ENCODE measurements around the gene ALKBH7. TPM values are rescaled to one million over a fixed set of nuclear protein-coding genes. Genes with fewer than 3 reads are reported as not detected.
"Not testable (repeated sequence)": the region's sequence is repeated elsewhere in the genome, so short reads cannot be mapped to it uniquely, and the experiment has no call there.

The ALKBH7 gene, protein sequence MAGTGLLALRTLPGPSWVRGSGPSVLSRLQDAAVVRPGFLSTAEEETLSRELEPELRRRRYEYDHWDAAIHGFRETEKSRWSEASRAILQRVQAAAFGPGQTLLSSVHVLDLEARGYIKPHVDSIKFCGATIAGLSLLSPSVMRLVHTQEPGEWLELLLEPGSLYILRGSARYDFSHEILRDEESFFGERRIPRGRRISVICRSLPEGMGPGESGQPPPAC
- 45.7 TPM for total RNA-seq
- long read RNA-seq, transcript ALKBH7-201 (4 exons, 1,332 nt) = major isoform, 31 of 34 reads
- long read RNA-seq, partial matches to known transcripts = 3 of 34 reads
- long read RNA-seq, other reads (novel, unspliced or antisense) = 0 of 34 reads

DNA sequence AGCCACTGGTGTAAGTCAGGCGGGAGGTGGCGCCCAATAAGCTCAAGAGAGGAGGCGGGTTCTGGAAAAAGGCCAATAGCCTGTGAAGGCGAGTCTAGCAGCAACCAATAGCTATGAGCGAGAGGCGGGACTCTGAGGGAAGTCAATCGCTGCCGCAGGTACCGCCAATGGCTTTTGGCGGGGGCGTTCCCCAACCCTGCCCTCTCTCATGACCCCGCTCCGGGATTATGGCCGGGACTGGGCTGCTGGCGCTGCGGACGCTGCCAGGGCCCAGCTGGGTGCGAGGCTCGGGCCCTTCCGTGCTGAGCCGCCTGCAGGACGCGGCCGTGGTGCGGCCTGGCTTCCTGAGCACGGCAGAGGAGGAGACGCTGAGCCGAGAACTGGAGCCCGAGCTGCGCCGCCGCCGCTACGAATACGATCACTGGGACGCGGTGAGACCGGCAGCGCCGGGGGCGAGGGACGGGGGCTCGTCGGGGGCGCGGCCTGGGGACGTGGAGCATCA, at the start of gene ALKBH7:
TSS of gene ALKBH7 (plus strand) at position 201 of the 502 bp plus-strand sequence. CDS start at position 228, 27 bp downstream.
- DNase-seq (ENCODE audit: low spot score) = peak; percentile 96

DNA sequence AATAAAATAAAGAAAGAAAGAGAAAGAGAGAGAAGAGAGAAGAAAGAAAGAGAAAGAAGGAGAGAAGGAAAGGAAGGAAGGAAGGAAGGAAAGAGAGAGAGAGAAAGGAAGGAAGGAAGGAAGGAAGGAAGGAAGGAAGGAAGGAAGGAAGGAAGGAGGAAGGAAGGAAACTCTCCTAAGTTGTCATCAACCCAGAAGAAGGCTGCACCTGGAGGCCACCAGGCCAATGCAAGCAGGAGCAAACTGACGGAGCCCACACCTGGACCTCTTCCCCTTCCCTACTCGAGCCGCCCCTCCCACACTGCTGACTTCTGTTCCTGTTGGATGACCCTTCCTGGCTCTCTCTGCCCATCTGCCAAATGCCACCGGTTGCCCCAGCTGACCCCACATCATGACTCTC, 47.8 kb upstream of the ALKBH7 start:
- DNase-seq (ENCODE audit: low spot score) = no peak

DNA sequence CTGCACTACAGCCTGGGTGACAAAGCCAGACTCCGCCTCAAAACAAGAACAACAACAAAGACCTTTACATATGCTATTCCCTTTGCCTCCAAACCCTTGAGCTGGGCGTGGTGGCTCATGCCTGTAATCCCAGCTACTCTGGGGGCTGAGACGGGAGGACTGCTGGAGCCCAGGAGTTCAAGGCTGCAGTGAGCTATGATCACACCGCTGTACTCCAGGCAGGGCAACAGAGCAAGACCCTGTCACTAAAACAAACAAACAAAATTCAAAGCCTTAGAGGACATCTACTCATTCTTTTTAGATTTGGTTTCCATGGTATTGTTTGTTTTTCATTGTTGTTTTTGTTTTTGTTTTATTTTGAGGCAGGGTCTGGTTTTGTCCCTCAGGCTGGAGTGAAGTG, 47.0 kb upstream of the ALKBH7 start:
- no peak for DNase-seq (ENCODE audit: low spot score)

DNA sequence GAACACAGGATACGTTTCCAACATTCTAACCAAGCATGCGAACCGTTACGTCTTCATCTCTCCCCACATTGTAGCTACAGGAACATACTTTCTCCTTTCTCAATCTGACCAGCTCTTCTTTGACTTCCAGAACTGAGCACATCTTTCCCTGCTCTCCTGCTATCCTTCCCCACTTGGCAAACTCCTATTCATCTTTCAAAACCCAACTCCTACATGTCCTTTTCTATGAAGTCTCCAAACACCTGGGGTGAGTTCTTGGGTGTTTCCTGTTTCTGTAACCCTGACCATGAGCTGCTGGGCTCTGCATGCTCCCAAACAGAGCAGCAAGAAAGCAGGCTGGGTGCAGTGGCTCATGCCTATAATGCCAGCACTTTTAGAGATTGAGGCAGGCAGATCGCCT, 45.8 kb upstream of the ALKBH7 start:
- no peak for DNase-seq (ENCODE audit: low spot score)

DNA sequence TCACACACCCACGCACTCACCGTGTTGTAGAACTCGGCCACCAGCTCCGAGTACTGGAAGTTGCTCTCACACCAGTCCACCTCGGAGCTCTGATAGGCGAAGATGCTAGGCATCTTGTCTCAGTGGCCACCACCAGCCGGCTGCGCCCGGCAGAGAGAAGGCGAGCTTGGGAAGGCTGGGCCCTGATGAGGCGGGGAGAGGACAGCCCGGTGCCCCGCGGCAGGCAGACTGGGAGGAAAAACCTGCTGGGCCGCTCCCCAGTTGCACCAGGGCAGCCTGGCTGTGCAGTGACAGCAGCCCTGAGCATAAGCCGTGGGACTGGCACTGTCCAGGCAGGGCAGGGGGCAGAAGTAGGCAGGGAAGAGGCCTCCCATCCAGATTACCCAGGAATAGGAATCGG, 39.2 kb upstream of the ALKBH7 start, which contains the start of gene ACER1:
TSS of gene ACER1 (minus strand) at position 174 of the 400 bp plus-strand sequence. CDS start at position 113, 61 bp downstream.
- no peak for DNase-seq (ENCODE audit: low spot score)

DNA sequence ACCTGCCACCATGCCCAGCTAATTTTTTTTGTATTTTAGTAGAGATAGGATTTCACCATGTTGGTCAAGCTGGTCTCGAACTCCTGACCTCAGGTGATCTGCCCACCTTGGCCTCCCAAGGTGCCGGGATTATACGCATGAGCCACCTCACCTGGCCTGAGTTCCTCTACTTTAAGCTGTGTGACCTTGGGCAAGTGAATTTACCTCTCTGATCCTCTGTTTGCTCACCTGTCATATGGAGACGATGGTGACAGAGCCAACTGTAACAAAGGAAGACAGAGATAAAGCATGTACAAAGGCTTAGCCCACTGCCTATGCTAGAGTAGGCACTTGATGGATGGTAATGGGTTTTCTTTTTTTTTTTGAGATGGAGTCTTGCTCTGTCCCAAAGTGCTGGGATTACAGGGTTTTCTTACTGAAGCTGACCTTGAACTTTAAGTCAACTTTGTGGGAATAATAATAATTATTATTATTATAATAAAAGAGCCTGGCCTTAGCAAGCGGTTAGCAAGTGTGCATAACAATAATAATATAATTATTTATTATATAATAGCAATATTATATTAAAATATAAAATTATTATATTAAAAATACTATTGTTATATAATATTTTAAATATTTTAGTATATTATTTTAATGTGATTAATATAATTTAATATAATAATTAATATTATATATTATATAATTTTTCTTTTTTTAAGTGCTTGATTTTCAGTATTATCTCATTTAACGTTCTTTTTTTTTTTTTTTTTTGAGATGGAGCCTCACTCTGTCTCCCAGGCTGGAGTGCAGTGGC, 37.9 kb upstream of the ALKBH7 start:
- DNase-seq (ENCODE audit: low spot score) = no peak

DNA sequence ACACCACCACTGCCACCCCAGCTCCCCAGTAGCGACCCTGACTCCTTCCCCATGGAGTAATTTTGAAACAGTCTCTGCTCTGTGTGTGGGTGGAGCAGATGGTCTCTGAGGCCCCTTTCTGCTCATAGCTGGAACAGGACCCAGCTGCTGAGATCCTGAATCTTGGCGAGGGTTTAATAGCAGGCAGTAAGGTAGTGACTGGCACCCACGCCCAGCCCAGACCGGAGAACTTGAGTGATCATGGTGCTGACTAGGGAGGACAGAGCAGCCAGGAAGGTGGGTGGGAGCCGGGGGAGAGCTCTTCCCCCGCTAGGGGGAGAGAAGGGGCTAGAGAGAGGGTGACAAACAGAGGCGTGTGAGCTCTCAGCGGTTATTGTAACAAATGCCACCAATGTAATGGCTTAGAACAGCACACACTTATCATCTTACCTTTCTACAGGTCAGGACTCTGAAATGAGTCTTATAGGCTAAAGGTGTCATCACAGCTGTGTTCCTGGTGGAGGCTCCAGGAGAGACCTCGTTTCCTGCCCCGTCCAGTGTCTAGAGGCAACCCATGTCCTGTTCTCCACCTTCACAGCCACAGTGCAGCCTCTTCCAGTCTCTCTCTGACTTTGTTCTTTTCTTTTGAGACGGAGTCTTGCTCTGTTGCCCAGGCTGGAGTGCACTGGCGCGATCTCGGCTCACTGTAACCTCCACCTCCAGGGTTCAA, 31.9 kb upstream of the ALKBH7 start:
- DNase-seq (ENCODE audit: low spot score) = no peak

DNA sequence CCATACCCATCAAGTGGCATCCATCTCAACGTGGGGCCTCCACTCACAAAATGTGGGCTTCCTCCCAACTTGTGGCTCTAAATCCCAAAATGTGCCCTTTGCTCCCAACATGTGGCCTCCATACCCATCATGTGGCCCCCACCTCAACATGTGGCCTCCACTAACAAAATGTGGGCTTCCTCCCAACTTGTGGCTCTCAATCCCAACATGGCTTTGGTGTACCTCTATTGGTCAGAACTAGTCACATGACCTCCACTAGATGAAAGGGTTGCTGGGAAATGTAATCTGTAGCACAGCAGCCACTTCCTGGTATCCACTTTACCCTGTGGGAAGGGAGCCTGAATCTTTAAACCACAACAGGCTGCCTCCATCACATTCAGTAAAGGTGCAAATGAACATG, 29.1 kb upstream of the ALKBH7 start:
- no peak for DNase-seq (ENCODE audit: low spot score)

DNA sequence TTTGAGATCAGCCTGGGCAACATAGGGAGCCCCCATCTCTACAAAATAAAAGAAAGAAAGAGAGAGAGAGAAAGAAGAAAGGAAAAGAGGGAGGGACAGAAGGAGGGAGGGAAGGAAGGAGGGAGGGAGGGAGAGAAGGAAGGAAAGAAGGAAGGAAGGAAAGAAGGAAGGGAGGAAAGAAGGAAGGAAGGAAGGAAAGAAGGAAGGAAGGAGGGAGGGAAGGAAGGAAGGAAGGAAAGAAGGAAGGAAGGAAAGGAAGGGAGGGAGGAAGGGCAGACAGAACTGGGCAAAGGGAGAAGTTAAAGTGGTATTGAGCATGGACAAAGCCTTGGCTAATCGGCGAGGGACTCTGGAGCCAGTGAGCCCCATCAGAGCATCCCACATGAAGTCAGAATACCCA, 23.3 kb upstream of the ALKBH7 start:
- DNase-seq (ENCODE audit: low spot score) = not testable (repeated sequence)

DNA sequence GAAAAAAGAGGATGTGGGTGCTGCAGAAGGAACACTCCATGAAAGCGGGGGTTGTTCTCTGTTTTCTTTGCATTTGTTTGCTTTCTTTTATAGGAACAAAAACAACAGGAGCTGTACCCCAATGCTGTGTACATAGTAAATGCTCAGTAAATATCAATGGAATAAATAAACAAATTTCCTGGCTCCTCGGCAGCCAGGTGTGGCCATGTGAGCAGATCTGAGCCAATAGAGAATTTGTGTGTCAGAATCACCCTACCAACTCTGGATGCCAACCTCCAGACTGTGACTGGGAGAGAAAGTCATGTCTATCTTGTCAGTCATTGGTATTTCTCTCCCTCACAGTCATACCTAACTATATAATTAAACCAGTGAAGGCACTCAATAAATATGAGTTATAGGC, 21.9 kb upstream of the ALKBH7 start:
- DNase-seq (ENCODE audit: low spot score) = no peak

DNA sequence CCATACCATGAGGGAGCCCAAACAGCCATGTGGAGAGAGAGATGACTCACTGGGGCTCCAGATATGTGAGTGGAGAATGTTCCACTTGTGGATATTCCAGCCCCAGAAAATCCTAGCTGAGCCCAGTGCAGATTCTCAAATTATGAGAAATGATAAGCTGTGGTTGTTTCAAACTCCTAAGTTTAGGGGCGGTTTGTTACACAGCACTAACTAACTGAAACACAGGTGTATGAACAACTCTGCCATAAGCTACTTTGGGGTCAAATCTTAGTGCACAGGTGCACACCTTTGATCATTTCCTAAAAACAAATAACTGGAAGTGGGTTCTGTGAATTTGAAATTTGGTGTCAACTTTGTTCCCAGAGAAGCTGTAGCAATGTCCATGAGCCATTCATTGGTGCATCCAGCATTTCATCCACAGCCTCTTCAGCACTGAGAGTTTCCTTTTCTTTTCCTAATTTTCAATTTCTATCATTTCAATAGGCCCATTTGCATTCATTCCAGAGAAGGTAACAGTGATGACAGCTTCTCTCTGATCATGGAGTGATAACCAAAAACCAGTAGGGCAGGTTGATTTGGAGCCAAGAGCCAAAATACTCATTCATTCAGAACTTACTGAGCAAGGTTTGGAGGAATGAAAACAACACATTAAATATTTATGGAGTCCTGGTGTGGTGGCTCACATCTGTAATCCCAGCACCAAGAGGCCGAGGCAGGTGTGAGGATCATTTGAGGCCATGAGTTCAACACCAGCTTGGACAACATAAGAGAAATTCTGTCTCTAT, 20.0 kb upstream of the ALKBH7 start:
- DNase-seq (ENCODE audit: low spot score) = no peak

DNA sequence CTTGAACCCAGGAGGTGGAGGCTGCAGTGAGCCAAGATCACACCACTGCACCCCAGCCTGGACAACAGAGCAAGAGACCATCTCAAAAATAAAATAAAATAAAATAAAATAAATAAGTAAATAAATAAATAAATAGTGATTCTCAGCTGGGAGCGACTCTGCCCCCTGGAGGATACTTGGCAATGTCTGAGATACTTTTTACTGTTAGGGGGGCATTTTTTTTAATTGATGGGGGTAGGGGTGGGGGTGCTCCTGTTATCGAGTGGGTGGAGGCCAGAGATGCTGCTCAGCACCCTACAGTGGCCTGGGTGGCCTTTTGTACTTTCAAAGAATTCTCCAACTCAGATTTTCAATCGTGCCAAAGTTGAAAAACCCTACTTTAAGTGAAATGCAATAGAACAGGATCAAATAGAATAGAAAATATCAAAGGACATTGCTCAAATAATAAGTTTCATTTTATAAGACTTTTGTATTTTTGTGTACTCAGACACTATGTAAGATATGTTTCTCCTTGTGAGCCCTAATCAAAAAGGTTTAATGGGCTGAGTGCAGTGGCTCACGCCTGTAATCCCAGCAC, 18.4 kb upstream of the ALKBH7 start:
- DNase-seq (ENCODE audit: low spot score) = no peak

DNA sequence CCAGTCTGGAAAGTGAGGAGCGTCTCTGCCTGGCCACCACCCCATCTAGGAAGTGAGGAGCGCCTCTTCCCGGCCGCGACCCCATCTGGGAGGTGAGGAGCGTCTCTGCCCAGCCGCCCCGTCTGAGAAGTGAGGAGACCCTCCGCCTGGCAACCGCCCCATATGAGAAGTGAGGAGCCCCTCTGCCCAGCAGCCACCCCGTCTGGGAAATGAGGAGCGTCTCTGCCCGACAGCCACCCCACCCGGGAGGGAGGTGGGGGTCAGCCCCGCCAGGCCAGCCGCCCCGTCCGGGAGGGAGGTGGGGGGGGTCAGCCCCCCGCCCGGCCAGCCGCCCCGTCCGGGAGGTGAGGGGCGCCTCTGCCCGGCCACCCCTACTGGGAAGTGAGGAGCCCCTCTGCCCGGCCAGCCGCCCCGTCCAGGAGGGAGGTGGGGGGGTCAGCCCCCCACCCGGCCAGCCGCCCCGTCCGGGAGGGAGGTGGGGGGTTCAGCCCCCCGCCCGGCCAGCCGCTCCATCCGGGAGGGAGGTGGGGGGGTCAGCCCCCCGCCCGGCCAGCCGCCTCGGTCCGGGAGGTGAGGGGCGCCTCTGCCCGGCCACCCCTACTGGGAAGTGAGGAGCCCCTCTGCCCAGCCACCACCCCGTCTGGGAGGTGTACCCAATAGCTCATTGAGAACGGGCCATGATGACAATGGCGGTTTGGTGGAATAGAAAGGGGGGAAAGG, 17.1 kb upstream of the ALKBH7 start:
- DNase-seq (ENCODE audit: low spot score) = not testable (repeated sequence)

DNA sequence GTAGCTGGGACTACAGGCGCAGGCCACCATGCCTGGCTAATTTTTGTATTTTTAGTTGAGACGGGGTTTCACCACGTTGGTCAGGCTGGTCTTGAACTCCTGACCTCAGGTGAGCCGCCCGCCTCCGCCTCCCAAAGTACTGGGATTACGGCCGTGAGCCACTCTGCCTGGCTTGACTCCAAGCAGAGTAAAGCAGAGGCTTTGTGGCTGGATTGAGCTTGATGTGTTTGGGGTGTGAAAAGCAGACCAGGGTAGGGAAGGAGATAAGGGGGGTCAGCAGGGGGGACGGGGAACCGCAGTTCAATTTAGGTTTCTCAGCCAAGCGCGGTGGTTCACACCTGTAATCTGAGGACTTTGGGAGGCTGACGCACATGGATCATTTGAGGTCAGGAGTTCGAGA, 15.4 kb upstream of the ALKBH7 start:
- no peak for DNase-seq (ENCODE audit: low spot score)

DNA sequence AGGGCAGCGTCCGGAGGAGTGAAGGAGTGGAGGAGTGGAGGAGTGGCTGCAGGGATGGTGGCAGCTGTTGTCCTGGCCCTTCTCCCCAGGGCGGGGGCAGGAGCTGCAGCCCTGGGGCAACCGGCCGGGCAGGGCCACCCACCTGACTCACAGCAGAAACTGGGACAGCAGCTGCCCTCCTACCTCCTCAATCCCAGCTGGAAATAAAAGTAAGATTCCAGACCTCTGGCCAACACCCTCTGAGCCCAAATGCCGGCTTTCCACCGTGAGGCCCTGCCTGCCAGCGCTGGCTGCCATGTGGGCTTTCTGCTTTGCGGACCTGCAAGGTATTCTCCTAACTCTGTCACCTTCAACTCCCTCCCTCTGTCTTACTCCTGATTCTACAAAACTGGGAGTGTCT, 14.6 kb upstream of the ALKBH7 start:
- DNase-seq (ENCODE audit: low spot score) = no peak

DNA sequence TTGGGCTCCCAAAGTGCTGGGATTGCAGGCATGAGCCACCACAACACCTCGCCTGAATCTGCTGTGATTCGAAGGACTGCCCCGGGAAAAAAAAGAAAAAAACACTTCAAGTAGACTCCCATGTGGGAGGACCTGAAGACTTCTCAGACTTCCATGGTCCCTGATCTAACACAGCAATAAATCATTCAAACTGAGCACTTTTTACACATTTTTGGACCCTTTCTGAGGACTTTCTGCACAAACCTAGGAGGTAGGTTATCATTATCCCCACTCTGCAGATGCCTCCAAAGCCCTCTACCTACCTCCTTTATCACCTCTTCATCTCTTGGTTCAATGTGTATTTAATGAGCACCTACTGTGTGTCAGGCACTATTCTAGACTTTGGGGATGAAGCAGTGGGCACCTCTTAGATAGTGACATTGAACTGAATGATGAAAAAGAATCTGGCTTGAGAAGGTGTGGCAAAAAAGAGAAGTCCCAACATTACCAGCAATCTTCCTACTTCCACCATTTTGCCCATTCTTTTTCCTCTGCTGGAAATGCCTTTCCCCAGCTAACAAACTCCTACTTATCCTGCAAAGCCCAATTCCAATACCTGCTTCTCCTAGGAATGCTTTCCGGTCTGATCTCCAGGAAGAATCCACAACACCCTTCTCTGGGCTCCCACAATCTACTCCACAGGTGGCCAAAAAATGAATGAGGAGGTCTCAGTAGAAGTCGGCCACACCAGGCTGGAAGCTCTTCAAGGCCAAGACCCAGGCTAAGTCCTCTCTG, 12.8 kb upstream of the ALKBH7 start:
- no peak for DNase-seq (ENCODE audit: low spot score)

DNA sequence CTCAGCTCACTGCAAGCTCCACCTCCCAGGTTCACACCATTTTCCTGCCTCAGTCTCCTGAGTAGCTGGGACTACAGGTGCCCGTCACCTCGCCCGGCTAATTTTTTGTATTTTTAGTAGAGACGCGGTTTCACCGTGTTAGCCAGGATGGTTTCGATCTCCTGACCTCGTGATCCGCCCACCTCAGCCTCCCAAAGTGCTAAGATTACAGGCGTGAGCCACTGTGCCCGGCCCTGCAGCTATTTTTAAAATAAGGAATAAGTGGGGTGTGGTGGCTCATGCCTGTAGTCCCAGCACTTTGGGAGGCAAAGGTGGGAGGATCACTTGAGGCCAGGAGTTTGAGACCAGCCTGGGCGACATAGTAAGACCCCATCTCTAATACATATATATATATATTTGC, 12.1 kb upstream of the ALKBH7 start:
- not testable (repeated sequence) for DNase-seq (ENCODE audit: low spot score)

DNA sequence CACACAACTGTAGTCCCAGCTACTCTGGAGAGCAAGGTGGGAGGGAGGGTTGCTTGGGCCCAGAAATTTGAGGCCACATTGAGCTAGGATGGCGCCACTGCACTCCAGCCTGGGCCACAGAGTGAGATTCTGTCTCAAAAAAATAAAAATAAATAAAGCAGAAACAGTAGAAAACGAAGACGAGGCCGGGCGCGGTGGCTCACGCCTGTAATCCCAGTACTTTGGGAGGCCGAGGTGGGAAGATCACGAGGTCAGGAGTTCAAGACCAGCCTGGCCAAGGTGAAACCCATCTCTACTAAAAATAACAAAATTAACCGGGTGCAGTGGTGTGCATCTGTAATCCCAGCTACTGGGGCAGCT, 11.8 kb upstream of the ALKBH7 start:
- not testable (repeated sequence) for DNase-seq (ENCODE audit: low spot score)

DNA sequence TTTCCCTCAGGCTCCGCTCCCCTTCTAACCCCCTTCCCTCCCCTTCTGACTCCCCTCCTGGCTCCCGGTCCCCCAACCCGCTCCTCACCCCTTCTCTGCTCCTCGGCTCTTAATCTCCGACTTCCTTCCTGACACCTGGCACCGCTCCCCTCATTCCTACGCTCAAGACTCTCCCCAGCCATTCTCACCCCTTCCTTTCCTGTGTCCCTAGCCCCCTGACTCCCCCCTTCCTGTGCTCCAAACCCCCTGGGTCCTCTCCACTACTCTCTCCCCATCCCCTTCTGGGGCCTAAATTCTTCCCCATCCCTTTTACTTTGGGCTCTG, 10.6 kb upstream of the ALKBH7 start:
- DNase-seq (ENCODE audit: low spot score) = no peak

Data from mesenteric fat pad (tissue), 1 donor.